Measurements from ENCODE around the gene KCNQ4. TPM values are rescaled to one million over a fixed set of nuclear protein-coding genes. Genes with fewer than 3 reads are reported as not detected.

KCNQ4 gene
- total RNA-seq, 1 experiment from 2014 or later, result not detected

Other genes with a start within 250 kb of the KCNQ4 start
- 1.3 and 4.2 TPM in 2 replicates for gene RIMS3, start 118.1 kb upstream of the KCNQ4 start, total RNA-seq (2014; rRNA removed; shearing (Covaris generic); ENCODE audit: low replicate concordance)
- 16.2 and 25.6 TPM in 2 replicates for gene NFYC, start 92.1 kb upstream of the KCNQ4 start, total RNA-seq (2014; rRNA removed; shearing (Covaris generic); ENCODE audit: low replicate concordance)
- gene CITED4, start 78.6 kb downstream of the KCNQ4 start, total RNA-seq (2014; rRNA removed; shearing (Covaris generic); ENCODE audit: low replicate concordance), result 10.6 and 28.3 TPM in 2 replicates
- gene CTPS1, start 195.9 kb downstream of the KCNQ4 start, total RNA-seq (2014; rRNA removed; shearing (Covaris generic); ENCODE audit: low replicate concordance), result 31.7 and 43.6 TPM in 2 replicates
- gene SLFNL1, start 237.9 kb downstream of the KCNQ4 start, total RNA-seq (2014; rRNA removed; shearing (Covaris generic); ENCODE audit: low replicate concordance), result not detected in 2 replicates

Measured in Caki2 (cell line).